Inferior parietal cortex (tissue), 1 donor: ENCODE measurements around the gene OR2B6.

Source experiments
- DNase-seq: peaks from one replicate; pipeline ENCODE4 v3.0.0-alpha.2; 2016; ENCODE audit errors: extremely low spot score

Gene OR2B6

GRCh38 chr6:28000351-28001045 lies 43.5 kb downstream of the OR2B6 start:
- DNase-seq, result no peak

DNA sequence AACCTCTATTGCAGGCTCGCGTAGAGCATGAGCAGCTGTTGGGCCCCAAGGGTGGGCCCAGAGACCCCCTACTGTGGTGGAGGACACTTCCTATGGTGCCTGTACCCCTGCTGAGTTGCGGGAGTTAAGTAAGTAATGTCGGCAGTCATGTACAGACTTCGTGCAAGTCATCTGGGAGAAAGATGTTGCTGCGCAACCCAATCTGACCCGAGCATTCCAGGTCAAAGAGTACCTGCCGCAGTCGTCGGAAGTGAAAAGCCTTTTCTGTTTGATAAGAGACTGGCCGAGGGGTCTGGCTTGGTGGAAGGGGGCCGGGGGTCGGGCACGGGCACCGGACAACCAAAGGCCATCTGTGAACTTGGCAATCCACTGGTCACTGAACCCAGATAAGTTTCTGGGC lies 44.3 kb downstream of the OR2B6 start:
- DNase-seq, result no peak

DNA sequence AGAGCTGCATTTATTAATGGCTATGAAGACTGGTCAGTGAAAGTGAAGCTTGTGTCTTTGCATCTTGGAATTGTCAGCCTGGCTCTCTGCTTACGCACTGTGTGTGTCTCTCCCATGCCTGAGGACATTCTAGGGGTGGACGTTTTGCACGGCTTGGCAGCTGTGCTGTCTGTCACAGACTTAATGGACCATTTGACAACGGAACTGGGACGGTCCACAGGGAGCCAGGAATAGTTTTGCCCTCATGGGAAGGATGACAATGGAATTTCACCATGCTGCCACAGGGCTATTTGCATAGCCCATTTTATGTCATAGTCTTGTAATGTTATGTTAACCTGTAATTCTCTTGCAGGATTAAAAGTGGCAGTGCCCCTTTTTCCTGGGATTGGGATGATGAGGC lies 44.7 kb downstream of the OR2B6 start:
- DNase-seq, result no peak

DNA sequence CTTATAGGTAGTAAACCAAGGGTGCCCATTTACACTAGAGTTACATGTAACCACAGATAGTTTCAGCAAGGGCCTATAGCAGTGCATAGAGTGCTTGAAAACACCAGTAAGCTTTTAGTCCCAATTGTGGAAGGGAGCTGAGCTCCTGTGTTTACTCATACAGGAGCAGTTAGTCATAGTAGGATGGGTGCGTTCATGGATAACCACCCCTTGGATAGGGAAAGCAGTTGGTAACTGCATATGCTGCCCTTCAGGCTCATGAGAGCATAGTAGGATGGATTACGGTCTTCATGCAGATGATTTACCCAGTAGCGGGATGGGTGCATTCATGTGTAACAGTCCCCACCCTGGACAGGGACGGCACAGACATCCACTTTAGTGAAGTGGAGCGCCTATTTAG lies 45.1 kb downstream of the OR2B6 start:
- no peak for DNase-seq

DNA sequence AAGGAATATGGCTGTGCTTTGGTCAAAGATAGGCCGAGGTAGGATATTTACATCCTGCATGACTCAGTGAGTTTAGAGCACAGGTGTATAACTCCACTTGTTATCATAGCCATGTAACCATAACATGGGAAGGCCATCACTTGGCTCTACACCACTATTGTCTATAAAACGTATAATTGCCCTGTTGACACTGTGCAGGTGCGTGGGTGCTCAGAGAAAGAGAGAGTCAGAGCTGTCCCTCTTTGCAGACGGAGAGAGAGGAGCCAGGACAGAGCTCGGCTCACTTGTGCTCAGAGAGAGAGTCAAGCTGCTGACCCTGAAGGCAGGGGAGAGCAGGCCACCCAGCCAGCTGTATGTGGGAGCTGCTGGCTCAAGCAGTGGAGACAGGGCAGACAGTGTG lies 46.0 kb downstream of the OR2B6 start:
- DNase-seq, result no peak

GRCh38 chr6:28003661-28004060 lies 46.6 kb downstream of the OR2B6 start:
- DNase-seq, result no peak

DNA sequence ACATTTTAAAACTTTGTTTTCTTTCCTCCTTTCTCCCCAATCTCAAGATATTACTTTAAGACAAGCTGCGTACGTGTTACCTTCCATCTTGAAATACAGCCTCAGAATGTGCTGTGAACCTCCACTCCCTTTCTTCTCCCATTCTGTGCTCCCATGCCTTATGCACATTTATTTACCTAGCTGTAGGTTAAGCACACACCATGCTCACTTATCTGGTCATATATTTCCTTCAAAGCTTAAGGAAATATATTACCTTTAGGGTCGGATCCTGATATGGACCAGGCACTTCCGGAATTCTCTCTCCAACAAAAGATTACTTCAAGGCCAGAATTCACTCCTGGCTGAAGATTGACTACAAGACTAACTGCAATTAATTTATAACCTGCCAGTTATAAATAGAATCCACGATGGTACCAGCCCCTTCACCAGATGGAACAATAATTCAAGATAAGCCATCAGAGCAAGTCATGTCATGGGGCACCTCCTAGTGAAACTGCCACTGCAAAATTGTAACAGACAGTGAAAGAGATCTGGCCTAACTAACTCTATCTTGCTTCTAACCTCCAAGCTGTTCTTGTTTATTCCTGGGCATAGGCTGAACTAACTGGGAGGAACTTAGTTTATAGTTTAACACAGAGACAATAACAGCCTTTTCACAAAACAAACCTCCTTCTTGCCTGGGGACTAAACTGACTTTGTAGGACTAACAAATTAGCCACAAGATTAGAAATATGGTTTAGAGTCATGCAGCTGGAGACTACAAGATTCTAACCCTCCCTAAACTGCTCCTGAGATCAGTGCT lies 47.5 kb downstream of the OR2B6 start:
- no peak for DNase-seq

- DNase-seq, result no peak
Observed at GRCh38 chr6:28005152-28005890, 48.3 kb downstream of the OR2B6 start.

DNA sequence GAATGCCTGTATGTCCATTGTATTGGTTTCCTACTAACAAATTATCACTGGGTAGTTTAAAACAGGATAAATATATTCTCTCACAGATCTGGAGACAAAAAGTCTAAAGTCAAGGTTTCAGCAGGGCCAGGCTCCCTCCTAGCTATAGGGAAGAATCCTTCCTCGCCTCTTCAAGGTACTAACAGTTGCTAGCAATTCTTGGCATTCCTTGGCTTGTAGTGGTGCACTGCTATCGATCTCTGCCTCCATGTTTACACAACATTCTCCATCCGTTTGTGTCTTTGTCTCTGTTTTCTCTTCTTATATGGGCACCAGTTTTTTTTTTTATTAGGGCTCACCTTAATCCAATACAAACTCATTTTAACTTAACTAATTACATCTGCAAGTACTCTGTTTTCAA lies 48.9 kb downstream of the OR2B6 start:
- DNase-seq, result no peak
